HFFc6 (cell line): ENCODE measurements around the gene GRAMD4. TPM values are rescaled to one million over a fixed set of nuclear protein-coding genes. Genes with fewer than 3 reads are reported as not detected.

Source experiments
- DNase-seq: peaks from one replicate; pipeline ENCODE4 v3.0.0-alpha.2; 2018
- H3K27ac Mint-ChIP-seq: 2 replicates; pipeline ENCODE4 v1.8.0; 2020; ENCODE audit warnings: mild to moderate bottlenecking, mixed read lengths
- H3K27me3 Mint-ChIP-seq: 2 replicates; pipeline ENCODE4 v1.8.0; 2021; ENCODE audit warnings: mild to moderate bottlenecking, moderate library complexity, mixed read lengths; ENCODE audit not compliant: insufficient read depth
- H3K36me3 Mint-ChIP-seq: 2 replicates; pipeline ENCODE4 v1.8.0; 2021; ENCODE audit warnings: low read depth, mixed read lengths
- H3K4me1 Mint-ChIP-seq: 2 replicates; pipeline ENCODE4 v1.8.0; 2020; ENCODE audit warnings: low read depth, mixed read lengths
- H3K4me3 Mint-ChIP-seq: 2 replicates; pipeline ENCODE4 v1.8.0; 2020; ENCODE audit warnings: mild to moderate bottlenecking, moderate library complexity, mixed read lengths
- H3K9me3 Mint-ChIP-seq: 2 replicates; pipeline ENCODE4 v1.8.0; 2020; ENCODE audit warnings: mild to moderate bottlenecking, mixed read lengths
- total RNA-seq, 6 experiments: library from RNA; stranded (reverse); fragmentation: NEBNext Ultra II Directional; extraction: Animal tissue kit (Norgen Biotek cat#: 25700); gene quantifications; 2 replicates in 1 of 6; 3 replicates in 5 of 6; pipeline ENCODE4 v1.2.3, GENCODE V29; 2021
- TF ChIP-seq, protein P1 (sequence below): fragments of 200-600 bp; sonication (generic); IDR thresholded peaks from 2 replicates; pipeline ENCODE4 v1.5.0; 2021; ENCODE audit warnings: antibody characterized with exemption, mild to moderate bottlenecking

The GRAMD4 gene
- total RNA-seq, 6 experiments from 2014 or later, result 6.8 to 16.3 (median 9.5) TPM

DNA sequence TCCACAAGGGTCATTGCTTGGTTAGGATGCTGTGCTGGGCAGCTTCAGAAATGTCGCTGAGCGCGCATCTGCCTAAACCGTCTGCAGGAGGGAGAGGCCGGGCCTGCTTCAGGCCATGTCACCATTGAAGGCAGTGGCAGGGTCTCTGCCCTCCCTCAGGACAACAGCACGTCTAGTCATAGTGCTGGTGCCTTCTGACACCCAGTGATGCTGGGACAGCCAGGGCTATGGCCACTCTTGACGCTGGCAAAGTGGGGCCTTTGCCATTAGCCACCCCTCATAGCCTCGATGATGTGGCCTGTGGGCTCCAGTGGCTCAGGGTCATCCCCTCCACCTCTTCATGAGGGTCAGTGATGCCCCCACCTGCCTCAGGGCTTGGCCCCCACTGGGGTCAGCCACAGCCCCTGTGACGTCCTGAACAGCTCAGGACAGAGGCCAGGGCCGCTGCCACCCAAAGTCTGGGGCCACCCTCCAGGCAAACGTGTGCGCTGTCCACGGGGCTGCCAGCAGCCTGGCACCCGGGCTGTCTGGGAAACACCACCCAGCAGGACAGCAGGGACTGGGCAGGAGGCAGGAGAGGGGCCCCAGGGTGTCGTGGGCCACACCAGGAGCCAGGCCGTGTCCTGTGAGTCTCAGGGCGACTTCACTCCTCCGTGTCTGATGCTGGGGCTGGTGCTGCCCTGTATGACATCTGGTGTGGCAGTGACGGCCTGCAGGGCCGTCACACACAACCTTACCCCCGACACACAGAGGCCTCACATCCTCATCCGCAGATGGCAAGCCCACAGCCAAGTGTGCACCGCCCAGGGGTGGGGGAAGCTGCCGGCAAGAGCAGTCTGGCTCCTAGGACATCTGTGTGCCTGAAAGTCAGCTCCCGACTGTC, 75.4 kb downstream of the GRAMD4 start:
- DNase-seq, result no peak
- H3K9me3 Mint-ChIP-seq, result no peaks in the 10 kb centered on the region
- H3K4me3 Mint-ChIP-seq, result no peak overlapping the region
- H3K27me3 Mint-ChIP-seq, result peaks cover 3% of the 10 kb centered on the region
- peaks cover 16% of the 10 kb centered on the region for H3K36me3 Mint-ChIP-seq
- no peak overlapping the region for H3K27ac Mint-ChIP-seq
- TF ChIP-seq, protein P1, sequence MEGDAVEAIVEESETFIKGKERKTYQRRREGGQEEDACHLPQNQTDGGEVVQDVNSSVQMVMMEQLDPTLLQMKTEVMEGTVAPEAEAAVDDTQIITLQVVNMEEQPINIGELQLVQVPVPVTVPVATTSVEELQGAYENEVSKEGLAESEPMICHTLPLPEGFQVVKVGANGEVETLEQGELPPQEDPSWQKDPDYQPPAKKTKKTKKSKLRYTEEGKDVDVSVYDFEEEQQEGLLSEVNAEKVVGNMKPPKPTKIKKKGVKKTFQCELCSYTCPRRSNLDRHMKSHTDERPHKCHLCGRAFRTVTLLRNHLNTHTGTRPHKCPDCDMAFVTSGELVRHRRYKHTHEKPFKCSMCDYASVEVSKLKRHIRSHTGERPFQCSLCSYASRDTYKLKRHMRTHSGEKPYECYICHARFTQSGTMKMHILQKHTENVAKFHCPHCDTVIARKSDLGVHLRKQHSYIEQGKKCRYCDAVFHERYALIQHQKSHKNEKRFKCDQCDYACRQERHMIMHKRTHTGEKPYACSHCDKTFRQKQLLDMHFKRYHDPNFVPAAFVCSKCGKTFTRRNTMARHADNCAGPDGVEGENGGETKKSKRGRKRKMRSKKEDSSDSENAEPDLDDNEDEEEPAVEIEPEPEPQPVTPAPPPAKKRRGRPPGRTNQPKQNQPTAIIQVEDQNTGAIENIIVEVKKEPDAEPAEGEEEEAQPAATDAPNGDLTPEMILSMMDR, result no peak
- H3K4me1 Mint-ChIP-seq, result no peaks in the 10 kb centered on the region

DNA sequence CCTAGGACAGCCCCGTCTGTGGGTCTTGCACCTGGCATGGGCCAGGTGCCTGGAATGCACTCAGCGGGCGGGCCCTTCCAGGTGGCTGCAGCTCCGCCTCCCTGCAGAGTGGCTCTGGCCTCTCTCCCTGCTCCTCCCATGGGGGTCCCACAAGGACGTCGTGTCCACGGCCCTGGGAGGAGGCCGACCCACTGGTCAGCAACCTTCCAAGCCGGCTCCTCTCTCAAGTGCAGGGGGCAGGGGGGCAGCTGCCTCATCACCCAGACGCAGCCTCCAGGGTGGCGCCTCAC, 76.0 kb downstream of the GRAMD4 start:
- no peaks in the 10 kb centered on the region for H3K9me3 Mint-ChIP-seq
- TF ChIP-seq, protein P1, result no peak
- no peak for DNase-seq
- H3K4me3 Mint-ChIP-seq, result no peak overlapping the region
- H3K27ac Mint-ChIP-seq, result no peak overlapping the region
- peaks cover 3% of the 10 kb centered on the region for H3K27me3 Mint-ChIP-seq
- H3K4me1 Mint-ChIP-seq, result no peaks in the 10 kb centered on the region
- peaks cover 14% of the 10 kb centered on the region for H3K36me3 Mint-ChIP-seq

DNA sequence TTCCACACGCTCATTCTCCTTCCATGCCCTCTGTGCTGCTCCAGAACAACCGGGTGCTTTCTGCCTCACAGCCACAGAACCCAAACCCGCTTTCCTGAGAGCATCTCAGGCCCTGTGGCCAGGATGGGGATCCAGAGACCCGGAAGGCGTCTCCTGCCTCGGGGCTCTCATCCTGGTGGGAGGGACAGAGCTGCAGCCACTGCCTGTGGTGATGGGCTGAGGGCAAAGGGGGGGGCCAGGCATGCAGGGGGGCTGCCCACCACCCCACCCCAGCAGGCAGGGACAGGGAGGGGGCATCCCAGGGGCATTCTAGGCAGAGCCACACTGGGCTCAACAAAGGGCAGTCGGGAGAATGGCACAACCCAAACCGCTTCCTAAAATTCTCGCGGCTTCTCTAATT, 76.4 kb downstream of the GRAMD4 start:
- DNase-seq, result no peak
- Mint-ChIP-seq H3K36me3 (peaks cover 9% of the 10 kb centered on the region), H3K4me1 (no peaks in the 10 kb centered on the region), H3K4me3 (no peak overlapping the region), H3K27me3 (peaks cover 3% of the 10 kb centered on the region), H3K27ac (no peak overlapping the region), H3K9me3 (no peaks in the 10 kb centered on the region)
- TF ChIP-seq, protein P1, result no peak

DNA sequence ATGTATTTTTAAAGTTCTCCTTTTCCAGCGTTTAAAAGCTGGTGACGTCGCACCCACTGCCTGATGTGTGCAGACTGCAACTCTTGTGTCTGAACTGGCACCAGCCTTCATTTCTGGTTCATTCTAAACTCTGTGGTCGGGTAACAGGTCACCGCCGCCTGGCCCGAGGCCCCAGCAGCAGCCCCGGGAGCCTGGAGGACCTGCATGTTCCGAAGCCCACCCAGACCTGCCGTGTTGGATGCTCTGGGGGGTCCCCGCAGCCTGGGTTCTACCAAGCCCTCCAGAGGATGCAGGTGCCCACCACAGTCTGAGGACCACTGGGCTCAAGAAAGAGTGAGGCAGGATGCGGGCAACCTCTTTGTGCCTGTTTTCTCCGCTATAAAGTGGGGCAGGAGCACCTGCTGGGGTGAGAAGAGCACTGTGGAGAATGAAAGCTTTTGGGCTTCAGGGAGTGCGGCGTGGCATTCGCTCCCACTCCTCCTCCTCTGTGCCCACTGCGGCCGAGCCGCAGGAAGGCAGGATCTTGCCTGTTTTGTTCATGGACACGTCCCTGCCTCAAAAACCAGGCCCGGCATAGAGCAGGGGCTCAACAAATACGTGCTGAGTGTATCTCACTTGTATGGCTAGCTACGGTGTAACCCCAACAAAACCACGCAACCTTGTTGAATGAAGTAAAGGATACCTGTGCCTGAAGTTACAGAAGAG, 77.8 kb downstream of the GRAMD4 start:
- no peak overlapping the region for H3K4me3 Mint-ChIP-seq
- H3K9me3 Mint-ChIP-seq, result no peaks in the 10 kb centered on the region
- no peaks in the 10 kb centered on the region for H3K4me1 Mint-ChIP-seq
- TF ChIP-seq, protein P1, result no peak
- no peak for DNase-seq
- H3K36me3 Mint-ChIP-seq, result peaks cover 9% of the 10 kb centered on the region
- H3K27me3 Mint-ChIP-seq, result peaks cover 3% of the 10 kb centered on the region; the same call in 1 of the 2 replicates
- no peak overlapping the region for H3K27ac Mint-ChIP-seq

DNA sequence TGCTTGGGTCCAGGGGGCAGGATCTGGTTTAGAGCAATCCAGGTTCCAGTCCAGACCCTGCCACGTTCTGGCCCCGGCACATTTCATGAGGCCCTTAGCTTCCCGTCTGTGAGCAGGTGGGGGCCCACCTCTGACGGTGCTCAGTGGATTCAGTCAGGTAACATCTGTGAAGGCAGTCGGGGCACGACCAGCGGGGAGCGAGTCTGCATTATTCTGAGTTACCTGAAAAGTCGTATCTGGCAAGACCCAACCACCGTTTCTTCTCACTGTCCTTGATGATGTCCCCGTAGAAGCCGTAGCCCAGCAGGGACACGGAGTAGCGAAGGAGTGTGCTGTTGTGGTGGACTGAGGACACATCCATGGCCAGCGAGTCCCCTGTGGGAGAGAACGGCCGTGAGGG, 78.9 kb downstream of the GRAMD4 start:
- Mint-ChIP-seq H3K4me3 (no peak overlapping the region), H3K36me3 (peaks cover 9% of the 10 kb centered on the region), H3K27ac (no peak overlapping the region), H3K4me1 (no peaks in the 10 kb centered on the region), H3K9me3 (no peaks in the 10 kb centered on the region), H3K27me3 (peaks cover 1% of the 10 kb centered on the region; the same call in 1 of the 2 replicates)
- DNase-seq, result no peak
- TF ChIP-seq, protein P1, result no peak
